ENCODE results near the gene DEPDC1B.
"Not testable (repeated sequence)": the region's sequence is repeated elsewhere in the genome, so short reads cannot be mapped to it uniquely, and the experiment has no call there.

Gene DEPDC1B

GRCh38 chr5:60699609-60700415 lies at the start of gene DEPDC1B:
DEPDC1B (minus strand) TSS chr5:60700166; CDS start chr5:60700093, 73 bp downstream.
- peak; percentile 73 for DNase-seq

- no peak for DNase-seq
These were observed 44.7 kb upstream of the DEPDC1B start for GRCh38 chr5:60744682-60745081.

- DNase-seq: no peak
These were observed 43.7 kb upstream of the DEPDC1B start for GRCh38 chr5:60743511-60744314.

GRCh38 chr5:60740322-60740721 lies 40.4 kb upstream of the DEPDC1B start:
- DNase-seq: no peak

GRCh38 chr5:60738933-60739332 lies 39.0 kb upstream of the DEPDC1B start:
- DNase-seq: no peak

- no peak for DNase-seq
These were observed 38.5 kb upstream of the DEPDC1B start for GRCh38 chr5:60738461-60738860.

GRCh38 chr5:60730858-60731257 lies 30.9 kb upstream of the DEPDC1B start:
- DNase-seq: not testable (repeated sequence)

- DNase-seq: no peak
These were observed 27.2 kb upstream of the DEPDC1B start for GRCh38 chr5:60727033-60727679.

GRCh38 chr5:60724126-60724525 lies 24.2 kb upstream of the DEPDC1B start:
- DNase-seq: no peak

GRCh38 chr5:60722416-60722815 lies 22.4 kb upstream of the DEPDC1B start:
- DNase-seq: no peak

- DNase-seq: no peak
These were observed 19.4 kb upstream of the DEPDC1B start for GRCh38 chr5:60719329-60719728.

GRCh38 chr5:60718166-60718892 lies 18.4 kb upstream of the DEPDC1B start:
- DNase-seq: no peak

GRCh38 chr5:60715201-60715928 lies 15.4 kb upstream of the DEPDC1B start:
- DNase-seq: not testable (repeated sequence)

GRCh38 chr5:60712950-60713349 lies 13.0 kb upstream of the DEPDC1B start:
- no peak for DNase-seq

- DNase-seq: not testable (repeated sequence)
These were observed 11.9 kb upstream of the DEPDC1B start for GRCh38 chr5:60711892-60712291.

- no peak for DNase-seq
These were observed 10.4 kb upstream of the DEPDC1B start for GRCh38 chr5:60710362-60710761.

- DNase-seq: no peak
These were observed 5.2 kb upstream of the DEPDC1B start for GRCh38 chr5:60705144-60705543.

GRCh38 chr5:60703944-60704343 lies 4.0 kb upstream of the DEPDC1B start:
- DNase-seq: no peak

GRCh38 chr5:60701321-60701968 lies 1.5 kb upstream of the DEPDC1B start:
- no peak for DNase-seq

- peak; percentile 45 for DNase-seq
These were observed 421 bp upstream of the DEPDC1B start for GRCh38 chr5:60700416-60700757.

- DNase-seq: no peak
These were observed 718 bp downstream of the DEPDC1B start for GRCh38 chr5:60699288-60699608.

GRCh38 chr5:60698336-60698735 lies 1.6 kb downstream of the DEPDC1B start:
- no peak for DNase-seq
